Measurements from ENCODE around the gene CFAP251.

Gene CFAP251

GRCh38 chr12:122009741-122010140 is 91.3 kb downstream of the CFAP251 start:
- no peaks in the 10 kb centered on the region for H3K9me3 ChIP-seq (ENCODE audit: insufficient read depth, low read length)
- DNase-seq (ENCODE audit: low read depth, low spot score): no peak
- TF ChIP-seq SUZ12 (IDR thresholded peaks at IDR 0.05; ENCODE audit: extremely low read depth, insufficient read depth, insufficient read length) (no peak), ZNF274 (IDR thresholded peaks at IDR 0.05; ENCODE audit: low read depth, low read length) (no peak), YY1 (IDR thresholded peaks at IDR 0.05; ENCODE audit: insufficient read depth, insufficient read length) (no peak)
- H3K4me1 ChIP-seq (ENCODE audit: insufficient read depth, insufficient read length): peaks cover 3% of the 10 kb centered on the region
- H3K36me3 ChIP-seq (ENCODE audit: insufficient read depth, insufficient read length, low read length): no peaks in the 10 kb centered on the region
- no peak overlapping the region for H3K4me3 ChIP-seq (ENCODE audit: insufficient read length, low read depth)
- no peaks in the 10 kb centered on the region for H3K27me3 ChIP-seq (ENCODE audit: insufficient read depth, insufficient read length)
- H3K9ac ChIP-seq (ENCODE audit: insufficient read length, low read depth): no peak overlapping the region

GRCh38 chr12:122012184-122012583 is 93.8 kb downstream of the CFAP251 start:
- Histone ChIP-seq H3K27me3 (ENCODE audit: insufficient read depth, insufficient read length) (no peaks in the 10 kb centered on the region), H3K9ac (ENCODE audit: insufficient read length, low read depth) (no peak overlapping the region), H3K36me3 (ENCODE audit: insufficient read depth, insufficient read length, low read length) (no peaks in the 10 kb centered on the region), H3K4me1 (ENCODE audit: insufficient read depth, insufficient read length) (peaks cover 2% of the 10 kb centered on the region), H3K4me3 (ENCODE audit: insufficient read length, low read depth) (no peak overlapping the region), H3K9me3 (ENCODE audit: insufficient read depth, low read length) (no peaks in the 10 kb centered on the region)
- no peak for DNase-seq (ENCODE audit: low read depth, low spot score)
- TF ChIP-seq ZNF274 (IDR thresholded peaks at IDR 0.05; ENCODE audit: low read depth, low read length): no peak
- no peak for TF ChIP-seq YY1 (IDR thresholded peaks at IDR 0.05; ENCODE audit: insufficient read depth, insufficient read length)
- no peak for TF ChIP-seq SUZ12 (IDR thresholded peaks at IDR 0.05; ENCODE audit: extremely low read depth, insufficient read depth, insufficient read length)

GRCh38 chr12:122013136-122013535 is 94.7 kb downstream of the CFAP251 start:
- no peak for DNase-seq (ENCODE audit: low read depth, low spot score)

GRCh38 chr12:122013791-122014590 is 95.6 kb downstream of the CFAP251 start:
- H3K4me1 ChIP-seq (ENCODE audit: insufficient read depth, insufficient read length): no peaks in the 10 kb centered on the region
- TF ChIP-seq SUZ12 (IDR thresholded peaks at IDR 0.05; ENCODE audit: extremely low read depth, insufficient read depth, insufficient read length) (no peak), ZNF274 (IDR thresholded peaks at IDR 0.05; ENCODE audit: low read depth, low read length) (no peak), YY1 (IDR thresholded peaks at IDR 0.05; ENCODE audit: insufficient read depth, insufficient read length) (no peak)
- no peak for DNase-seq (ENCODE audit: low read depth, low spot score)
- no peak overlapping the region for H3K4me3 ChIP-seq (ENCODE audit: insufficient read length, low read depth)
- H3K9ac ChIP-seq (ENCODE audit: insufficient read length, low read depth): peak overlapping the region; percentile 28
- H3K9me3 ChIP-seq (ENCODE audit: insufficient read depth, low read length): peaks cover 10% of the 10 kb centered on the region; the same call in 1 of the 2 replicates
- H3K36me3 ChIP-seq (ENCODE audit: insufficient read depth, insufficient read length, low read length): no peaks in the 10 kb centered on the region
- peaks cover 4% of the 10 kb centered on the region for H3K27me3 ChIP-seq (ENCODE audit: insufficient read depth, insufficient read length)

More at GRCh38 chr12:122013136-122013535, 94.7 kb downstream of the CFAP251 start:
- H3K9ac ChIP-seq (ENCODE audit: insufficient read length, low read depth): no peak overlapping the region
- no peaks in the 10 kb centered on the region for H3K27me3 ChIP-seq (ENCODE audit: insufficient read depth, insufficient read length)
- H3K9me3 ChIP-seq (ENCODE audit: insufficient read depth, low read length): peaks cover 1% of the 10 kb centered on the region; the same call in 1 of the 2 replicates
- H3K36me3 ChIP-seq (ENCODE audit: insufficient read depth, insufficient read length, low read length): no peaks in the 10 kb centered on the region
- no peak for TF ChIP-seq SUZ12 (IDR thresholded peaks at IDR 0.05; ENCODE audit: extremely low read depth, insufficient read depth, insufficient read length)
- no peak for TF ChIP-seq YY1 (IDR thresholded peaks at IDR 0.05; ENCODE audit: insufficient read depth, insufficient read length)
- TF ChIP-seq ZNF274 (IDR thresholded peaks at IDR 0.05; ENCODE audit: low read depth, low read length): no peak
- no peak overlapping the region for H3K4me3 ChIP-seq (ENCODE audit: insufficient read length, low read depth)
- H3K4me1 ChIP-seq (ENCODE audit: insufficient read depth, insufficient read length): no peaks in the 10 kb centered on the region

GRCh38 chr12:122014781-122015180 is 96.4 kb downstream of the CFAP251 start:
- DNase-seq (ENCODE audit: low read depth, low spot score): no peak
- H3K27me3 ChIP-seq (ENCODE audit: insufficient read depth, insufficient read length): peaks cover 11% of the 10 kb centered on the region
- no peak overlapping the region for H3K4me3 ChIP-seq (ENCODE audit: insufficient read length, low read depth)
- H3K36me3 ChIP-seq (ENCODE audit: insufficient read depth, insufficient read length, low read length): no peaks in the 10 kb centered on the region
- peaks cover 11% of the 10 kb centered on the region; the same call in 1 of the 2 replicates for H3K9me3 ChIP-seq (ENCODE audit: insufficient read depth, low read length)
- TF ChIP-seq YY1 (IDR thresholded peaks at IDR 0.05; ENCODE audit: insufficient read depth, insufficient read length) (no peak), SUZ12 (IDR thresholded peaks at IDR 0.05; ENCODE audit: extremely low read depth, insufficient read depth, insufficient read length) (no peak)
- H3K4me1 ChIP-seq (ENCODE audit: insufficient read depth, insufficient read length): no peaks in the 10 kb centered on the region
- no peak overlapping the region for H3K9ac ChIP-seq (ENCODE audit: insufficient read length, low read depth)

GRCh38 chr12:122018457-122018856 is 100.1 kb downstream of the CFAP251 start:
- TF ChIP-seq SUZ12 (IDR thresholded peaks at IDR 0.05; ENCODE audit: extremely low read depth, insufficient read depth, insufficient read length) (no peak), ZNF274 (IDR thresholded peaks at IDR 0.05; ENCODE audit: low read depth, low read length) (no peak), YY1 (IDR thresholded peaks at IDR 0.05; ENCODE audit: insufficient read depth, insufficient read length) (no peak)
- H3K4me3 ChIP-seq (ENCODE audit: insufficient read length, low read depth): no peak overlapping the region
- H3K36me3 ChIP-seq (ENCODE audit: insufficient read depth, insufficient read length, low read length): no peaks in the 10 kb centered on the region
- peaks cover 39% of the 10 kb centered on the region for H3K27me3 ChIP-seq (ENCODE audit: insufficient read depth, insufficient read length)
- peaks cover 11% of the 10 kb centered on the region; the same call in 1 of the 2 replicates for H3K9me3 ChIP-seq (ENCODE audit: insufficient read depth, low read length)
- peaks cover 3% of the 10 kb centered on the region for H3K4me1 ChIP-seq (ENCODE audit: insufficient read depth, insufficient read length)
- H3K9ac ChIP-seq (ENCODE audit: insufficient read length, low read depth): no peak overlapping the region
- no peak for DNase-seq (ENCODE audit: low read depth, low spot score)

- no peak for DNase-seq (ENCODE audit: low read depth, low spot score)
- Histone ChIP-seq H3K9me3 (ENCODE audit: insufficient read depth, low read length) (peaks cover 11% of the 10 kb centered on the region; the same call in 1 of the 2 replicates), H3K36me3 (ENCODE audit: insufficient read depth, insufficient read length, low read length) (no peaks in the 10 kb centered on the region), H3K9ac (ENCODE audit: insufficient read length, low read depth) (no peak overlapping the region), H3K4me1 (ENCODE audit: insufficient read depth, insufficient read length) (peaks cover 7% of the 10 kb centered on the region), H3K4me3 (ENCODE audit: insufficient read length, low read depth) (no peak overlapping the region), H3K27me3 (ENCODE audit: insufficient read depth, insufficient read length) (peaks cover 42% of the 10 kb centered on the region)
- TF ChIP-seq SUZ12 (IDR thresholded peaks at IDR 0.05; ENCODE audit: extremely low read depth, insufficient read depth, insufficient read length) (no peak), ZNF274 (IDR thresholded peaks at IDR 0.05; ENCODE audit: low read depth, low read length) (no peak), YY1 (IDR thresholded peaks at IDR 0.05; ENCODE audit: insufficient read depth, insufficient read length) (no peak)
Measured at GRCh38 chr12:122018937-122019336, 100.5 kb downstream of the CFAP251 start.
